Activated T-cell treated with anti-CD3 and anti-CD28 coated beads for 48 hours (primary cell): Measurements from ENCODE around the gene NT5DC4.

ENCODE experiments used
- DNase-seq: peaks from one replicate; pipeline ENCODE4 v3.0.0-alpha.2; 2020; ENCODE audit warnings: low read depth

Gene NT5DC4

DNA sequence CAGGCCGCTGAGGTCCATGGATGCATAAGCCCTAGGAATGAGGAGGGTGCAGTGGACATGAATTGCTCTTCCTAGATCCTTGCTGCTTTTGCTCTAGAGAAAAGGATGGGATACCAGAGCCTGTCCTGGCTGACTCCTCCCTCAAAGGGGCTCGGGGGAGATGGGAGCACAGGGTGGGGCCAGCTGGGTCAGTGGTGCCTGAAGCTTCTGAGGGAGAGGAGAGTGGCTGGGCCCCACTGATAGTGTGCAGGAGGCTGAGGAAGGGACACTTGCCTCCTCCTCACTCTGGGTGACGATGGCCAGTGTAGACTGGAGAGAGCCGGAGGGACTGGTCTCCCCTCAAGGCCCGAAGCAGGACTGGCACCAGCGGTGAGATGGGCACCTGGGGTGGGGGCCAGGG lies at the start of gene NT5DC4:
TSS of gene NT5DC4 (plus strand) at position 236 of the 400 bp plus-strand sequence. CDS start at position 296, 60 bp downstream.
- DNase-seq = no peak

GRCh38 chr2:112671801-112672200 lies 49.0 kb upstream of the NT5DC4 start:
- DNase-seq = no peak

DNA sequence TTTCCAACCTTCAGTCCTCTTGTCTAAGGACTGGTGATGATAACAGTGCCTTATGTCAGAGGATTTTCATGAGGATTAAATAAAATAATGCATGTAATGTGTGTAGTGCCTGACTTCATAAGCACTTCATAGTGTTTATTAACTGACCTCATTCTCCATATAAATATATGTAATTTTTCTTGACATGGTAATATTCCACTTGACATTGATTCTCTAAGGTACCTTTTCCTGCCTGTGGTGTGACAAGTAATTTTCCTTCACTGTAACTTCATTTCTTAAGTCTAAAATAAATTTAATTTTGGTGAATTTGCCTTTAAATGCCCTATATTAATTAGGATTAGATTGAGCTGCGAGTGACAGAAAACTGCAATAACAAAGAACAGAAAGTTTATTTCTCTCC lies 47.8 kb upstream of the NT5DC4 start:
- no peak for DNase-seq

DNA sequence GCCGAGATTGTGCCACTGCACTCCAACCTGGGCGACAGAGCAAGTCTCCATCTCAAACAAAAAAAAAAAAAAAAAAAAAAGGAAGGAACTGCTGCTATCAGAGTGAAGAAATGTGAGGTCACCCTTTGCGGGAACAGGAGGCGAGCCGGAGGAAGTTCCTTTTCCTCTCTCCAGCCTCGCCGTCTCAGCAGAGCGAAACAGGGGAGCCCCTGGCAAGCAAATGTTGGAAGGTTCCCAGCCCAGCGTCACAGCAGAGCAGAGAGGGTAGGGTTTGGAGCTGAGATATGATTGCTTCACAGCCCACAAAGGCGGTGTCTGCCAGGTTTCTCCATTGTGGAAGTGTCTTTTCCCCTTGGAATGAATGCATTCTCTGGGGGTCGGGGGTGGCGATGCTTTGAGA lies 46.6 kb upstream of the NT5DC4 start:
- no peak for DNase-seq

GRCh38 chr2:112679484-112679883 lies 41.3 kb upstream of the NT5DC4 start:
- DNase-seq = no peak

- DNase-seq = no peak
These were observed 40.1 kb upstream of the NT5DC4 start for GRCh38 chr2:112680666-112681101.

GRCh38 chr2:112682101-112682500 lies 38.7 kb upstream of the NT5DC4 start:
- DNase-seq = no peak

DNA sequence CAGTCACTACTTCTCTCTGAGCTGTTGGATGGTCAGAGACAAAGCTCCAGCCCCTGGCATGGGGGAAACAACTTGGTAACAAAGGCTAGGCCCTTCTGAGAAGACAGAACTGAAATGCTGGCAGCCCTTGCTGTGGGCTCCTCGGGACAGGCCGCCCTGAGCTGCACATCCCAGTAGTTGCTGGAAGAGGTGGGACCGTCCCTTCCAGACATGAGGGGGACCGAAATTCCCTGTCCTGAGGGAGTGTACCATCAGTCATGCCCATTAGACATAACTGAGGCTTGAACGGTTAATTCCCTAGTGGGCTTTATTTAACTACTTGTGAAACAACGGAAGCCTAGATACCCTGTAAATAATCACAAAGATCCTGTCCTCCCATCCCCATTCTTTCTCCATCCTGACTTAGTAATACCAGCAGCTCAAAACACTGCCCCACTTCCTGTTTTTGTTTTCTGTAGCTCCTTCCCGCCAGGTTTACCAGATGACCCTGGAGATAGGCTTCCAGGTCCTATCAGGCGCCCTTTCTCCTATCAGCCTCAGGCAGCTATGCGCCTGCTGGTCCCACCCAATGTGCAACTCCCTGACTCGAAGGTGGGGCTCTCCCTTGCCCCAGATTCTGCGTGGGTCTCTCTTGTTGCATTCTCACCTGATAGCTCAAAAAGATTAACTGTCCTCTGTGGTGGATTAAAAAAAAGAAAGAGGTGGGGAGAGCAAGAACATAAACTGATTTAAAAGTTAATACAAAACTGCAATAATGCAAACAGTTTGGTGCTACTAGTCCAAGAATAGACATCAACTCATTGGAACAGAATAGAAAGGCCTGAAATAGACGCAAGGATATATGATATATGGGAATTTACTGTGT lies 37.0 kb upstream of the NT5DC4 start:
- no peak for DNase-seq

DNA sequence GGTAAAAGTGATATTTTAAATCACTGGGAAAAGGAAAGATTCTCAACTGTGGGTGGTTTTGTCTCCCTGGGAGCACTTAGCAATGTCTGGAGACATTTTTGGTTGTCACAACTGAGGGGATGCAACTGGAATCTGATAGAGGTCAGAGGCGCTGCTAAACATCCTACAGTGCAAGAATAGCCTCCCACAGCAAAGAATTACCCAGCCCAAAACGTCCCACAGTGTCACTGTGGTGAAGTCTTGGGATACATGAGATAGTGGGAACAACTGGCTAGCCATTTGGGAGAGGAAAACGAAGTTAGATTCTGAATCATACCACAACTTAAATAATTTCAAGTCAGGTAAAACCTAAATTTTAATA lies 36.4 kb upstream of the NT5DC4 start:
- no peak for DNase-seq

- no peak for DNase-seq
These were observed 35.4 kb upstream of the NT5DC4 start for GRCh38 chr2:112685271-112685884.

DNA sequence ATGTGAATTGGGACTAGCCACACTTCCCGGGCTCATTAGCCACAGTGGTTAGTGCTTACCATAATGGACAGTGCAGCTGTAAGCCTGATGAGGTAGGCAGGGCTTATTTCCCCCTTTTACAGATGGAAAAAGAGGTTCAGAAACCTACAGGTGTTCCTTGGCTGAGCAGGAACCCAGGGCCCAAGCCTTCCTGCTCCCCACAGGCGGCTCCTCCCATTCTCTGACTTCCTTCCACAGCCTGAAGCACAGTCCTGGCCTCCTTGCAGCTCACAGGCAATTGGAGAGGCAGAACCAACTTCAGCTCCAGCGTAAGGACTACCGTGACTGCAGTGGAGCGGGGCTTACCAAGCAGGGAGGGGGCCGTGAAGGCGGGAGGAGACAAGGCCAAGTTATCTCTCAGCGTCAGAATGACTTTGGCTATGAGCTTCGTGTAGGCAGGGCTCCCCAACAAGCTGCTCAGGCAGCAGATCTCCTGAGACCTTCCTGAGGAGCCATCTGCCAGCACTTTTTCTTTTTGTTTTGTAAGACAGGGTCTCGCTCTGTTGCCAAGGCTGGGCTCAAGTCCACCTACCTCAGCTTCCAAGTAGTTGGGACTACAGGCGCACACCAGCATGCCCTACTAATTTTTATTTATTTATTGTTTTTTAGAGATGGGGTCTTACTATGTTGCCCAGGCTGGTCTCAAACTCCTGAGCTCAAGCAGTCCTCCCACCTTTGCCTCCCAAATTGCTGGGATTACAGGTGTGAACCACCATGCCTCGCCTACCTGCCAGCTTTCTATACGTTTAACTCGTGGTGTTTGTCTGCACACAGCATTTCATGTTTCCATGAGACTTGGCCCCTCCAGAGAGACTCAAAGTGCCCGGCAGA lies 34.2 kb upstream of the NT5DC4 start:
- DNase-seq = no peak

DNA sequence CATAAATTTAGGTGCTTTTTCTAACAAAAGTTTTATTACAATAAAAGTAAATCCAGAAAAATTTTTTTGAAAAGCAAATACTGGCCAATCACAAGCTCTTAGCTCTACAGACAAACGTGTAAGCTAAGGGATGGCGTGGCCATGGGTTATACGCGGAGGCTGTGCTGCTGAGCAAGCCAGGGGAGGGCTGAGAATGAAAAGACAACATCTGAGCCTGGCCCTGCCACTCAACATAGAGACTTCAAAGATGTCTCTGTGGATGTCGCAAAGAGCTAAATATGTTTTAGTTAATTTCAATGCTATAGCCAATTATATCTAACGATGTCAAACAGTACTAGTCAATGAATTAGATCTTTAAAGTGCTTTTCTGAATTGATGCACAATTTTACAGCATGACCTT lies 33.3 kb upstream of the NT5DC4 start:
- DNase-seq = no peak

DNA sequence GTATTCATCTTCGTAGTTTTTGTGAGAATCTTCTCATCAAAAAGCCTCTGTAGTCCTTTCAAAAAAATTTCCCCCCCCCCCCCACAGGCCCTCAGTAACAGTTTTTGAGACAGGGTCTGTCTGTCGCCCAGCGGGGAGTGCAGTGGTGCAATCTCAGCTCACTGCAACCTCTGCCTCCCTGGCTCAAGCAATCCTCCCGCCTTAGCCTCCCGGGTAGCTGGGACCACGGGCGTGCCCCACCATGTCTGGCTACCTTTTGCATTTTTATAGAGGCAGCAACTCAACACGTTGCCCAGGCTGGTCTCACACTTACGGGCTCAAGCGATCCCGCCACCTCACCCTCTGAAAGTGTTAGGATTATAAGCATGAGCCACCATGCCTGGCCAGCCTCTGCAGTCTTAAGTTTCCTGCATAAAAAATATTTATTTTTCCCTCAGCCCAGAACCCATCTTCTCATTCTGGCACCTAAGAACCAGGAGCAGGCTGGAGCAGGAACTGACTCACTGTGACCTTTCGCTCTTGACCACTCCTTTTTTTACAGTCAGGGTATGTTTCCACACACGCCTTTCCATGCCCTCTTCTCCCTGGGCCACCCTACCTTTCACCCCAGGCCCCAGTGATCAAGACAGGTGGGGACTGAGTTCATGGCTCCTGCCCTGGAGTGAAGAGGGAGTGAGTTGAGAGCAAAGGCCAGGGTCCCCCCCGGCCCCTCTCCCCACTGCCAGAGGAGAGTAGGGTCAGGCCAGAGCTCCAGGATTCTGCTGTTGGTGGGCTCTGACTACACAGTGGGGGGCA lies 32.5 kb upstream of the NT5DC4 start:
- DNase-seq = no peak

- DNase-seq = peak; percentile 32
These were observed 29.9 kb upstream of the NT5DC4 start for GRCh38 chr2:112690853-112691401.

DNA sequence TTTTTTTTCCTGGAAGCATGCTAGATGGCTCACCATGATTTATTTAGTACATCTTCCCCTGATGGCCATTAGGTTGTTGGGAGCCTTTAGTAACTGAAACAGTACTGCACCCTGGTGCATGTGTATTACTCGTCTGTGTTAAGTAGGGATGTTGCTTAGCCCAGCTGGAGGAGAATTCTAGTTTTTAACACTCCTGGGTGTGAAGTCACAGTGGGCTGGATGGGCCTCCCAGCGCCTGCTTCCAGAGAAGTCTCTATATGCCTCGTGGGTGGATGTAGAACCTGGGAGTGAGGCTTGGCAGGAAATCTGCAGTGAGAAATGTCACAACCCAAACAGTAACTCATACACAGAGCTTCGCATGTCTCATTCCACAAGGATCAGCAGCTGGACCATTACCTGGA lies 28.9 kb upstream of the NT5DC4 start:
- peak; percentile 25 for DNase-seq

DNA sequence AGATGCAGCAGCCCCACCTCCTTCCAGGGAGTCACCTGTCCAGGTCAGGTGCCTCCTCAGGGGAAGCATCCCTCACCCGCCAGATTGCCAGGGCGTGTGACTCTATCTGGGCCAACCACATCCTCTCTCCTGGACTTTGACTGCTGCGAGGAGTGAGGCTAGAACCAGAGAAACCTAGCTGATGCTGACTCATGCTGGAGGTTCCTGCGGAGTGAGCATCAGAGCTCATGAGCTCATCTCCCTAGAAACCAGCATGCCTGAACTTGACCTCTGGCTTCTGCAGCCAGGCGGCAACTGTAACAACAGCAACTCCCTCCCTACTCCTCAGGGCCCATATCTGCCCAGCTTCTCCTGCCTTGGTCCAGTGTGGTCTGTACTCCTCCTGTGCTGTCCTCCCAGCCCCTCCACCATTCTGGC lies 28.3 kb upstream of the NT5DC4 start:
- peak; percentile 62 for DNase-seq

GRCh38 chr2:112692918-112693317 lies 27.9 kb upstream of the NT5DC4 start:
- peak; percentile 36 for DNase-seq

DNA sequence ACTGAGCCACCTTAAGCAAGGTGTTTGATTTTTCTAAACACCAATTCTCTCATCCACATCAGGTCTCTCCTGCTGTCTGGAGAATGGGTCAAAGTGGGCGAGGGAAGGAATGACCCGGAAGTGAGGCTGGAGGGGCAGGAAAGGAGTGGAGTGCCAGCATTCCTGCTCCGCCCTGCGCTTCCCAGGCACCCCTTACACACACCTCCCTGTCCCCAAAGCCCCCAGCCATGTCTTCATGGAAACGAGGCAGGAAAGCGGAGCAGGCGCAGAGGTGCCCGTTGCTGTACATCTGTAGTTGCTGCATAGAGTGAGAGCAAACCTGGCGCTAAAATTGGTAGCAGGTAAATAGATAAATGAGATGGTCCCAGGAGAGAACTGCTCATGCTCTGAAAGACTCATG lies 27.2 kb upstream of the NT5DC4 start:
- no peak for DNase-seq

DNA sequence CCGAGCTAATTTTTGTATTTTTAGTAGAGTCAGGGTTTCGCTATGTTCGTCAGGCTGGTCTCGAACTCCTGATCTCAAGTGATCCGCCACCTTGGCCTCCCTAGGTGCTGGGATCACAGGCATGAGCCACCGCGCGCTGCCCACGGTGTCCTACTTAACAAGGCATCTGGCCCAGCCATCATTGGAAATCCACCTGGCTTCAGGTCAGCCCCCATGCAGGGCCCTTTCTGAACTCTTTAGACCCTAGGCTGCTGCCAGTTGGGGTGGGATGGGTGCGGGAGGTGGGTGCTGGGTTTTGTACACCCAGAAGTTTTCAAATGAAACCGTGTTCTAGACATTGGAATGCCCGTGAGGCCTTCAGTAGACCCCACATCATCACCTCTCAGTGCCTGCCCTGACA lies 26.6 kb upstream of the NT5DC4 start:
- DNase-seq = no peak

DNA sequence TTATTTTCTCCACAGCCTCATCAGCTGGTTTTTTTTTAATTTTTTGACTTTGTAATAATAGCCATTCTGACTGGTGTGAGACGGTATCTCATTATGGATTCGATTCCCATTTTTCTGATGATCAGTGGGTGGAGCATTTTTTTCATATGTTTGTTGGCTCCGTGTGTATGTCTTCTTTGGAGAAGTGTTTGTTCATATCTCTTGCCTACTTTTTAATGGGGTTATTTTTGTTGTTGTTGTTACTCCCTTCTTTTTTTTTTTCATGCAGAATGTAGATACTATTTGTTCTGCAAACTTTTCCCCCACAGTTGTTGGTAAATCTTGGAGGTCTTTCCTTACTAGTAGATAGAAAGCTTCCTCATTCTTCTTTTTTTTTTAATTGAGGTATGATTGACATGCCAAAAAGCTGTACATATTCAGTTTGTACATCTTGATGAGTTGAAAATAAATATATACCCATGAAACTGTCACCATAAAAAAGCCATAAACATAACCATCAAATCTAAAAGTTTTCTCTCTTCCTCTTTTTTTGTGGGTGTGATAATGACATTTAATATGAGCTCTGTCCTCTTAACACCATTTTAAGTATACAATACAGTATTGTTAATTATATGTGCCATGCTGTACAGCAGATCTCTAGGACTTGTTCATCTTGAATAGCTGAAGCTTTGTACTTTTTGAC lies 21.8 kb upstream of the NT5DC4 start:
- DNase-seq = no peak
